NCI-H2227 (cell line): ENCODE measurements around the gene ALG9.
"Not testable (repeated sequence)": the region's sequence is repeated elsewhere in the genome, so short reads cannot be mapped to it uniquely, and the experiment has no call there.

ENCODE experiments used
- DNase-seq: peaks from one replicate; lab custom pipeline; 2025; ENCODE audit not compliant: unreplicated experiment; lab: John Stamatoyannopoulos, UW

Gene ALG9

GRCh38 chr11:111798279-111798678, 73.1 kb downstream of the ALG9 start:
- no peak for DNase-seq

- DNase-seq: no peak
Observed at GRCh38 chr11:111797145-111797581, 74.2 kb downstream of the ALG9 start.

DNA sequence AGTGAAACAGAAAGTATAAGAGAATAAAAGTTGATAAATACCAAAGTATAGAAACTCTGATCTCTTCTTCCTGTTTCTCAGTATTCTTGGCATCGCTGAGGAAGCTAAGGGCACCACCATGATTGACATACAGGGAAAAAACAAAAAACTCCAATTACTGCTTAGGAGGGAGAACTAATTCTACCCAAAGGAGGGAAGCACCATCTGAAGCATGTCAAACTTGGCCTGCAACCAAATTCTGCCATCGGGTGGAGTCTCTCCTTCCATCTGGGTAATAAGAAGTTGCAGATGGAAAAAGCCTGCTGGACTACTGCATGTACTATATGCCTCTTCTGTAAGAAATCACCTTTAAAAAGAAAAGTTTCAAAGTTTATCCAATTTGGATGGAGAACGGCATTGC, 74.7 kb downstream of the ALG9 start:
- DNase-seq: no peak

- DNase-seq: no peak
Observed at GRCh38 chr11:111795334-111795985, 75.9 kb downstream of the ALG9 start.

DNA sequence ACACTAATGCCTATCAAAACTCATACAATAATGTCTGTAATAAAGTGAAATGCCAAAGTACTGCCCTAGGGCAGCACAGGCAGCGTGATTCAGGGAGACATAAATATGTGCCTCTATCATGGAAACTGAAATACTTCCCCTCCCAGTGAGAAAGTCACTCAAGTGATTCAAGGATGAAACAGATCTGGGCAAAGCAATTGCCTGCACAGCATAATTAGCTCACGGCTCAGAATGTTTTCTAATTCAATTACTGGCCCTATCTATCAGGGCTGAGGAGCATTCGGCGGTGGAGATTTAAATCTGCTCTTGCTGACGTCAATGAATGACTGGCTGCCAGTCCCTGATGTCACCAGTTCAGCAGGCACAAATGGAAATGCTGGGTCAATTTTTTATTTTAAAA, 77.5 kb downstream of the ALG9 start:
- no peak for DNase-seq

GRCh38 chr11:111792955-111793500, 78.4 kb downstream of the ALG9 start:
- DNase-seq: no peak

DNA sequence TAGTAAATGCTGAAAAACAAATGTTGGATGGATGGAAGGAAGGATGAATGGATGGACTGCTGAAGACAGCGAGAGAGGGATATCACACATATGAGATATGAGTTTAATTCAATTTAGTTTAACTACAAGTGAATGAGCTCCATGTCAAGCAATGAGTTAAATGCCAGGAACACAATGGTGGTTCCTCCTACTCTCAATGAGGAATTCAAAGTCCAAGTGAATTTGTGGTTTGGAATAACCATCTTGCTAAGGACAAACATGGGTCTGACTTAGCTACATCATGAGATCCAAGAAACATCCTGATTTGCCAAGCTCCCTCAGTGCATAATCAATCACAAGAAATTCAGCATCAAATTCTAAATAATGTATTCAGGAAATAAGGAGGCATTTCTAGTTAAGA, 79.1 kb downstream of the ALG9 start:
- no peak for DNase-seq

DNA sequence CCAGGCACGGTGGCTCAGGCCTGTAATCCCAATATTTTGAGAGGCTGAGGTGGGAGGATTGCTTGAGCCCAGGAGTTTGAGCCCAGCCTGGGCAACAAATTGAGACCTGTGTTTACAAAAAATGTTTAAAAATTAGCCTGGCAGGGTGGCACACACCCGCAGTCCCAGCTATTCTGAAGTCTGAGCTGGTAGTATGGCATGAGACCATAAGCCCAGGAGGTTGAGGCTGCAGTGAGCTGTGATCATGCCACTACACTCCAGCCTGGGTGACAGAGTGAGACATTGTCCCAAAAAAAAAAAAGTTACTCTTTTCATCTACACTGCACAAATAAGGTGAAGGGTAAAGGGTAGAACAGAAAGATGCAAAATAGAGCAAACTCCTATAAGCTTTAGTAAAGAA, 82.9 kb downstream of the ALG9 start:
- DNase-seq: no peak

DNA sequence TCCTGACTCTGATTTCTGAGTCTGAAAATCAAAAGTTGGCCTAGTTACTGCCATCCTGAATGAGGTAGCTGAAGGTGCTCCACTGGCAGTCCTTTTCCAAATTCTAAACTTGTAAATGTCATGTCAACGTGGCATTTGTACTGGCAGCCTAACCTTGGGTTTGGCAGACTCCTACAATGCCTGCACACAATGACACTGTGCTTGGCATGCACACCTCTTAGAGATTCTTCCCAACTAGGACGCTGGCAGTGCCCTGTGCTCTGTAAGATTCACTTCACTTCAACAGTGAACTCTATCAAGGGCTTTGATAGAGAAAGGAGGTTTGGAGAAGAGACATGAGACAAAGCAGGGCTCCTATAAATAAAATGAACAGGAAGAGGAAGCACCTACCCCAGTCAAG, 83.3 kb downstream of the ALG9 start:
- no peak for DNase-seq

- DNase-seq: no peak
Observed at GRCh38 chr11:111785886-111786412, 85.4 kb downstream of the ALG9 start.

DNA sequence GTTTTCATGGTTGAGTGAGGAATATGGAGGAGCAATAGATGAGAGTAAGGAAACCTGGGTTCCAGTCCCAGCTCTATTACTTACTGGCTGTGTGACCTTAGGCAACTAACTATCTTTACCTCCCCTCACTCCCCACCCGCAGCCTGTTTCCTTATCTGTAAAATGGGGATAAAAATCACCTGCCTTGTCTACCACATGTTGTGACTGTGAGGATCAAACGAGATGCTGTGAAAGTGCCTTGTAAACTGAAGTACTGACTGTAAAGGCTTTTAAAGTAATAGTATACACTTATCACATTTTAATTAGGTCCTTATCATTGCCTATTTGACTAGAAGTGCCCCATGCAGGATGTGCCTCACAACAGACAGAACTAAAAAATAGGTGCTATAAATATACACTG, 86.3 kb downstream of the ALG9 start:
- DNase-seq: no peak

DNA sequence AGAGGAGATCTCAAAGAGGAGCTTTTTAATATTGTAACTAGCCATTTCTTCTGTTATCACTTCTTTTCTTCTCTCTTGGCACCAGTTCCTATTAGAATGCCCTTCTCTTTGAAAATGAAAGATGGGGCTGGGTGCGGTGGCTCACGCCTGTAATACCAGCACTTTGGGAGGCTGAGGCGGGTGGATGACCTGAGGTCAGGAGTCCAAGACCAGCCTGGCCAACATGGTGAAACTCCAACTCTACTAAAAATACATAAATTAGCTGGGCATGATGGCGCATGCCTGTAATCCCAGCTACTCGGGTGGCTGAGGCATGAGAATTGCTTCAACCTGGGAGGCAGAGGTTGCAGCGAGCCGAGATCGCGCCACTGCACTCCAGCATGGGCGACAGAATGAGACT, 87.1 kb downstream of the ALG9 start:
- not testable (repeated sequence) for DNase-seq

GRCh38 chr11:111782109-111782741, 89.2 kb downstream of the ALG9 start:
- no peak for DNase-seq

GRCh38 chr11:111779118-111779517, 92.3 kb downstream of the ALG9 start:
- no peak for DNase-seq

- no peak for DNase-seq
Observed at GRCh38 chr11:111778047-111778558, 93.3 kb downstream of the ALG9 start.

DNA sequence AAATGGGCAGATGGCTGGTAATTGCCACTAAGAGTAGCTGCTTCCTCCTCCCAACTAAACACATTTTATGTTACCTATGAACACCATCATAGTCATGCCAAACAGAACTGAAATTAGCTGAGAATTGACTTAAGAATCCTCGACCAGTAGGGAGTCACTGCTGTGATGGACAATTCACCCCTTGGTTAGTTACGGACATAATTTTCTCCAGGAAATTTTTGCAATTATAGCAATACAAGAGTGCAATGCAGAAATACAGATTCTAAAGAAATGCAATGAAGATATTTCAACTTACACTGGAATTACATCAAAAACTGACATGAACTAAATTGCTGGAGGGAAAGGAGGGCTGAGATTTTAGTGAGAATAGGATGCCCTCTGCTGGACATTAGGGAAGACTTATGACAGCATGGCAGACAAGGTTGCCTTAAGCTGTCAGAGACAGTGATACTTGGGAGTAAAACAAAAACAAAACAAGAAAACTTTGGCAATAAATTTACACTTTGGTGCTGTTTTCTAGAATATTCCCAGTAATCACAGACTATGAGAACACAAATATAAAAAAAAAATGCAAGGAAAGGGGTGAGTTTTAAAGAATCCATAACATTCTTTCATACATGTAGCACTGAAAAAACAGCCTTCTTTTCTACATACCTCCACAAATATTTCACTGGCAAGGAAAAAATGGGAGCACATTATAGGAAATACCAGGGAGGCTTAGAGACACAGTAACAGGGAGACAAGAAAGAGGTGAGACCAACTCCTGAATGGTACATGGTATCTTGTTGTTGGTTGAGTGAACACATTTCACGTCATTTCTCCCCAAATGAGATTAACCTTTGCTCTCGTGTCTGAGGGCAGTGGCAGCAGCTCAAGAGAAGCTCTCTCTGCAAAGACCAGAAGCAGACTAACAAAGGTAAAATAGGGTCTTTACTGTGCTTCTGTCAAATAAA, 94.0 kb downstream of the ALG9 start:
- DNase-seq: peak; percentile 49

DNA sequence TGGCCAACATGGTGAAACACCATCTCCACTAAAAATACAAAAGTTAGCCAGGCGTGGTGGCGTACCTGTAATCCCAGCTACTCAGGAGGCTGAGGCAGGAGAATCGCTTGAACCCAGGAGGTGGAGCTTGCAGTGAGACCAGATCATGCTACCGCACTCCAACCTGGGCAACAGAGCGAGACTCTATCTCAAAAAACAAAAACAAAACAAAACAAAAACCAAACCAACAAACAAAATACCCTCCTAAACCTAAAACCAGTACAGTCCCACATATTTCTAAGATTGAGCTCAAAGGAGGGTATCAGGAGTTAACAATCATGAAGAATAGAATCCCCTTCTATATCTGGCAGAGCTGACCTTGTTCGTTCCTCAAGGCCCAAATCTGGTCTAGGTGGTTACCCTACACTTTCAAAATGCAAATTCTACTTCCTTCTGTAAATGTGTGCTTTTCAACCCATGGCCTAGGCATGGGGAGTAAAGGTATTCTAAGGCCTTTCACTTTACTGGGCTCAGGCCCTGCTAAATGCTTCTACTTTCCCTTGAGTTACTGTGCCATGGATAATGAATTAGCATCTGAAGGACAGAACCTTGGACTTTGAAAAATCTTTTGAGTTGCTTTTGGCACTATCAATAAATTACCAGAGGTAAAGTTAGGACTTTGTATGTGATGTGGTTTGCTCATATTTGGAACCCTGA, 94.8 kb downstream of the ALG9 start:
- DNase-seq: no peak

GRCh38 chr11:111774955-111775710, 96.2 kb downstream of the ALG9 start:
- DNase-seq: no peak

DNA sequence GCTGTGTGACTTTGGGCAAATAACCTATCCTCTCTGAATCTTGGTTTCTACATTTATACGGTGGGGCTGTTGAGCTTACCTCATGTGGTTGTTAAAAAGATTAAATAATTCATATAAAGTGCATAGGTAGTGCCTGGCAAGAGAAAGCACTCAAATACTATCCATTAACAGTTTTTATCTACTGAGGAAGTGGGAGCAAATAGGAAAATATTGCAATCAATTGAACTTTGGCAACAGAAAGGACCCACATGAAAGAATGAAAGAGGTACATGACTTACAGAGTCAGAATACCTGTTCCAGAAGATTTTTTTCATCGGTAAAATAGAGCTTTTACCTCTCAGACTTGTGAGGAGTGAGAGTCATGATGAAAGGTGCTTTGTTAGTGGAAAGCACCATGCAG, 98.8 kb downstream of the ALG9 start:
- no peak for DNase-seq

GRCh38 chr11:111771205-111771604, 100.2 kb downstream of the ALG9 start:
- DNase-seq: not testable (repeated sequence)
